Endodermal cell (in vitro differentiated cells): ENCODE measurements around the gene BAIAP2L2. TPM values are rescaled to one million over a fixed set of nuclear protein-coding genes. Genes with fewer than 3 reads are reported as not detected.
"Not testable (repeated sequence)": the region's sequence is repeated elsewhere in the genome, so short reads cannot be mapped to it uniquely, and the experiment has no call there.

Source experiments
- DNase-seq: peaks from one replicate; pipeline ENCODE4 v3.0.0-alpha.2; 2017
- H3K27ac ChIP-seq: 2 replicates; pipeline ENCODE4 v1.5.1; 2013; ENCODE audit warnings: mild to moderate bottlenecking, low read depth, low read length, moderate library complexity
- H3K27me3 ChIP-seq: 2 replicates; pipeline ENCODE4 v1.6.1; 2013; ENCODE audit warnings: mild to moderate bottlenecking, low read length, moderate library complexity; ENCODE audit not compliant: insufficient read depth, control insufficient read depth, poor library complexity, severe bottlenecking
- H3K36me3 ChIP-seq: 2 replicates; pipeline ENCODE4 v1.7.0; 2013; ENCODE audit warnings: mild to moderate bottlenecking, low read length, moderate library complexity; ENCODE audit not compliant: control insufficient read depth, insufficient read depth
- H3K4me1 ChIP-seq: one replicate; pipeline ENCODE4 v1.7.0; 2013; ENCODE audit warnings: low read length; ENCODE audit not compliant: control insufficient read depth, insufficient read depth
- H3K4me3 ChIP-seq: 2 replicates; pipeline ENCODE4 v1.5.1; 2013; ENCODE audit warnings: mild to moderate bottlenecking, low read length, moderate library complexity
- H3K9ac ChIP-seq: 2 replicates; pipeline ENCODE4 v1.6.1; 2013; ENCODE audit warnings: mild to moderate bottlenecking, low read length, moderate library complexity; ENCODE audit not compliant: poor library complexity, severe bottlenecking; ENCODE audit errors: extremely low read depth
- H3K9me3 ChIP-seq: 2 replicates; pipeline ENCODE4 v1.6.1; 2013; ENCODE audit warnings: mild to moderate bottlenecking, low read length, moderate library complexity; ENCODE audit not compliant: control insufficient read depth
- H3K27ac Mint-ChIP-seq: 2 replicates; pipeline ENCODE4 v1.8.0; 2020; ENCODE audit warnings: mixed read lengths
- H3K27me3 Mint-ChIP-seq: 2 replicates; pipeline ENCODE4 v1.8.0; 2021; ENCODE audit warnings: mild to moderate bottlenecking, mixed read lengths; ENCODE audit not compliant: insufficient read depth
- H3K36me3 Mint-ChIP-seq: 2 replicates; pipeline ENCODE4 v1.8.0; 2020; ENCODE audit warnings: low read depth, mixed read lengths
- H3K4me1 Mint-ChIP-seq: 2 replicates; pipeline ENCODE4 v1.8.0; 2020; ENCODE audit warnings: mixed read lengths
- H3K4me3 Mint-ChIP-seq: 2 replicates; pipeline ENCODE4 v1.8.0; 2020; ENCODE audit warnings: mild to moderate bottlenecking, moderate library complexity, mixed read lengths
- H3K9me3 Mint-ChIP-seq: 2 replicates; pipeline ENCODE4 v1.8.0; 2020; ENCODE audit warnings: mild to moderate bottlenecking, mixed read lengths
- WGBS, 2 experiments: methylation state at CpG; one replicate each; pipeline versions ENCODE4 v1.1.5 to v1.1.7; 2013; ENCODE audit warnings: missing lambda C conversion rate in 2 of 2, mixed read lengths in 1 of 2; ENCODE audit not compliant: insufficient coverage in 1 of 2, insufficient read length in 1 of 2; 5-methylcytosine and 5-hydroxymethylcytosine counted together
- total RNA-seq, 2 donors: library from RNA; stranded (reverse); fragmentation: NEBNext Ultra II Directional in 1 of 2; extraction: Animal tissue kit (Norgen Biotek cat#: 25700) in 1 of 2; gene quantifications; 2 replicates in 1 of 2; 3 replicates in 1 of 2; pipeline ENCODE4 v1.2.1, GENCODE V29; 2021
- TF ChIP-seq, protein P1 (sequence below): fragments of 200-600 bp; sonication (generic); conservative IDR thresholded peaks from 2 replicates; pipeline ENCODE4 v1.5.0; 2021; ENCODE audit warnings: antibody characterized with exemption, mild to moderate bottlenecking

BAIAP2L2 gene
- total RNA-seq, 2 donors from 2014 or later = 1.4 to 3.7 TPM

GRCh38 chr22:38124236-38124974, 13.9 kb upstream of the BAIAP2L2 start:
- no peaks in the 10 kb centered on the region for H3K4me1 Mint-ChIP-seq
- H3K4me3 Mint-ChIP-seq = no peak overlapping the region
- Histone ChIP-seq H3K4me3 (no peak overlapping the region), H3K4me1 (no peaks in the 10 kb centered on the region), H3K9me3 (no peaks in the 10 kb centered on the region), H3K9ac (no peak overlapping the region), H3K27ac (no peak overlapping the region), H3K27me3 (no peaks in the 10 kb centered on the region), H3K36me3 (no peaks in the 10 kb centered on the region)
- WGBS, 2 experiments = 90 to 95% methylated on average over 15 to 21 of the region's 21 CpGs
- DNase-seq = peak; percentile 78
- TF ChIP-seq, protein P1, sequence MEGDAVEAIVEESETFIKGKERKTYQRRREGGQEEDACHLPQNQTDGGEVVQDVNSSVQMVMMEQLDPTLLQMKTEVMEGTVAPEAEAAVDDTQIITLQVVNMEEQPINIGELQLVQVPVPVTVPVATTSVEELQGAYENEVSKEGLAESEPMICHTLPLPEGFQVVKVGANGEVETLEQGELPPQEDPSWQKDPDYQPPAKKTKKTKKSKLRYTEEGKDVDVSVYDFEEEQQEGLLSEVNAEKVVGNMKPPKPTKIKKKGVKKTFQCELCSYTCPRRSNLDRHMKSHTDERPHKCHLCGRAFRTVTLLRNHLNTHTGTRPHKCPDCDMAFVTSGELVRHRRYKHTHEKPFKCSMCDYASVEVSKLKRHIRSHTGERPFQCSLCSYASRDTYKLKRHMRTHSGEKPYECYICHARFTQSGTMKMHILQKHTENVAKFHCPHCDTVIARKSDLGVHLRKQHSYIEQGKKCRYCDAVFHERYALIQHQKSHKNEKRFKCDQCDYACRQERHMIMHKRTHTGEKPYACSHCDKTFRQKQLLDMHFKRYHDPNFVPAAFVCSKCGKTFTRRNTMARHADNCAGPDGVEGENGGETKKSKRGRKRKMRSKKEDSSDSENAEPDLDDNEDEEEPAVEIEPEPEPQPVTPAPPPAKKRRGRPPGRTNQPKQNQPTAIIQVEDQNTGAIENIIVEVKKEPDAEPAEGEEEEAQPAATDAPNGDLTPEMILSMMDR = peak; percentile 65
- no peaks in the 10 kb centered on the region for H3K9me3 Mint-ChIP-seq
- no peaks in the 10 kb centered on the region for H3K27me3 Mint-ChIP-seq
- H3K36me3 Mint-ChIP-seq = peaks cover 13% of the 10 kb centered on the region
- peak overlapping the region; percentile 37 for H3K27ac Mint-ChIP-seq

GRCh38 chr22:38122616-38123015, 12.1 kb upstream of the BAIAP2L2 start:
- H3K36me3 Mint-ChIP-seq = peaks cover 22% of the 10 kb centered on the region
- H3K9me3 Mint-ChIP-seq = no peaks in the 10 kb centered on the region
- H3K4me1 Mint-ChIP-seq = no peaks in the 10 kb centered on the region
- Histone ChIP-seq H3K4me3 (no peak overlapping the region), H3K9me3 (no peaks in the 10 kb centered on the region), H3K36me3 (no peaks in the 10 kb centered on the region), H3K4me1 (no peaks in the 10 kb centered on the region), H3K27ac (no peak overlapping the region), H3K27me3 (no peaks in the 10 kb centered on the region), H3K9ac (no peak overlapping the region)
- TF ChIP-seq, protein P1 = no peak
- WGBS, 2 experiments = 76 to 89% methylated on average over 3 to 6 of the region's 6 CpGs
- DNase-seq = peak; percentile 50
- H3K4me3 Mint-ChIP-seq = no peak overlapping the region
- no peak overlapping the region for H3K27ac Mint-ChIP-seq
- no peaks in the 10 kb centered on the region for H3K27me3 Mint-ChIP-seq

DNA sequence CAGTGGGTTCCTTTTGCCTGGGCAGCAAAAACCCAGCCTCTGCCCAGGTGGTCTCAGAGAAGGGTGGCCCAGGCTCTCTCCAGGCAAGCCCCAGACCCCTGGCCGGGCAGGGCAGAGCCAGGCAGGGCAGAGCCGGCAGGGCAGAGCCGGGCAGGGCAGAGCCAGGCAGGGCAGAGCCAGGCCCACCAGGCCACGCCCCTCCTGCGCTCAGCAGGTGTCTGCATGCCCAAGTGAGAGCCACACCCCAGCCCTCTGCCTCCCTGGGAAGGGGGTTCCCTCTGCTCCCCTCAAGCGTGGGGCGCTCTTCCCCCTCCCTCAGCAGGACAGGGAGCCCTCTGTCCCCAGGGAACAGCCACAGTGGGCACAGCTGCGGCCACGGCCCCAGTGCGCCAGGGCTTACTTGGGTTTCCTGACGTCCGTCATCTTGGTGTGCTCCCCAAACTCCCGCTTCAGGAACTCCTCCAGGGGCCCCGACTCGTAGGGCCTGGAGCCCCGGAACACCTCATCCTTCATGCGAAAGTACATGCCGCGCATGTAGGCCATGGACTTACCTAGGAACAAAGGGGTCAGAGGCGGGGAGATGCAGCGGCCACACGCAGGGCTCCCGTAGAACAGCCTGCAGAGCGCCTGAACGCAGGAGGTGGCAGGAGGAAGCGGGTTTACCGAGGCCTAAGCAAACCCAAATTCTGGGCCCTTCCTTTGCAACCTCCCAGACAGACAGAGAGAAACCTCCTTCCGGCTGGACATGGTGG, 10.1 kb upstream of the BAIAP2L2 start:
- H3K4me1 Mint-ChIP-seq = no peaks in the 10 kb centered on the region
- no peaks in the 10 kb centered on the region for H3K27me3 Mint-ChIP-seq
- no peaks in the 10 kb centered on the region for H3K9me3 ChIP-seq
- no peaks in the 10 kb centered on the region for H3K27me3 ChIP-seq
- WGBS, 2 experiments = 88 to 90% methylated on average over 16 to 28 of the region's 28 CpGs
- H3K27ac ChIP-seq = no peak overlapping the region
- H3K9ac ChIP-seq = no peak overlapping the region
- no peak for DNase-seq
- H3K4me1 ChIP-seq = no peaks in the 10 kb centered on the region
- H3K27ac Mint-ChIP-seq = no peak overlapping the region
- H3K36me3 Mint-ChIP-seq = peaks cover 22% of the 10 kb centered on the region
- H3K4me3 ChIP-seq = no peak overlapping the region
- no peak overlapping the region for H3K4me3 Mint-ChIP-seq
- H3K9me3 Mint-ChIP-seq = no peaks in the 10 kb centered on the region
- no peaks in the 10 kb centered on the region for H3K36me3 ChIP-seq
- TF ChIP-seq, protein P1 = no peak

DNA sequence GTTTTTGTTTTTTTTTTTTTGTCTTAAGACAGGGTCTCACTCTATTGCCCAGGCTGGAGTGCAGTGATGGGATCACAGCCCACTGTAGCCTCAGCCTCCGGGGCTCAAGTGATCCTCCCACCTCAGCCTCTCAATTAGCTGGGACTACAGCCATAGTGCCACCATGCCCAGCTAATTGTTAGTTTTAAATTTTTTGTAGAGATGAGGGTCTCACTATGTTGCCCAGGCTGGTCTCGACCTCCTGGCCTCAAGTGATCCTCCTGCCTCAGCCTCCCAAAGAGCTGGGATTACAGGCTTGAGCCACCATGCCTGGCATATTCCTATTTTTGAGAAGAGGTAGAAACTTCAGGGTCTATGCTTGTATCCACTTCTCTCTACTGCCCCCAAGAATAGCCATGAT, 8.3 kb upstream of the BAIAP2L2 start:
- H3K27ac Mint-ChIP-seq, H3K9me3 Mint-ChIP-seq: not testable (repeated sequence)
- H3K36me3 Mint-ChIP-seq = peaks cover 16% of the 10 kb centered on the region

More for the DNA sequence above, 8.3 kb upstream of the BAIAP2L2 start:
- not testable (repeated sequence) for H3K27ac ChIP-seq, DNase-seq, H3K9me3 ChIP-seq, H3K27me3 Mint-ChIP-seq, H3K4me1 Mint-ChIP-seq, H3K9ac ChIP-seq, H3K4me1 ChIP-seq, H3K36me3 ChIP-seq, H3K27me3 ChIP-seq, H3K4me3 ChIP-seq, H3K4me3 Mint-ChIP-seq
- 71 to 93% methylated on average over 1 to 2 of the region's 2 CpGs for WGBS, 2 experiments
